Measurements from ENCODE around the gene PTPRM.
A peak's percentile ranks its signal among the peaks of the same experiment; 100 is the strongest.

The PTPRM gene

DNA sequence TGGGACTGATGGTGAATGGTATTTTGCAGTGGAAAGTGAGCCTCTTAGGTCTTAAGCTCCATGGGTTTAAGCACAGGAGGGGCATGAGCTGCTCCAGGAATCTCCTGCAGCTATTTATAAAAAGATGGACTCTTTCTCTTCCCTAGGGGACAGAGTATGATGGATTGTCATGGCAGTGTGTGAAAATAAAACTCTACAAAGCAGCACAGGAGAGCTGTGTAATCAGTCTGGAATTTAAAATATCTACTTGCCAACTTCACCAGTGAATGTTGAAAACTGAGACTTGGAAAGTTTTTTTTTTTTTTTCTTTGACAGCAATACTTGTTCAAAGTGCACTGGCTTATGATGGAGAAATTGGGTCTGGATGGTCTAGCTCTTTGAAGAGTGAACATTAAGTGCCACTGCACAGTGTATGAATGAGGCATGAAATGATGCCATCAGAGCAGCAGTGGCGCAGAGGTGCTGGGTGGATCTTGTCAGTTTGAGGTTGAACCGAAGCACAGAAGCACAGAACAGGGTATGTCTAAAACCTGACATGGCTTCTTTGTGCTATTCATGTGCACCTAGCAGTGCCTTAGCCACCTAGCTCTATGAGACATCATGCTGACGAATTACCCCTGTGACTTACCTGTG lies 245.4 kb downstream of the PTPRM start:
- DNase-seq, result peak; percentile 95

DNA sequence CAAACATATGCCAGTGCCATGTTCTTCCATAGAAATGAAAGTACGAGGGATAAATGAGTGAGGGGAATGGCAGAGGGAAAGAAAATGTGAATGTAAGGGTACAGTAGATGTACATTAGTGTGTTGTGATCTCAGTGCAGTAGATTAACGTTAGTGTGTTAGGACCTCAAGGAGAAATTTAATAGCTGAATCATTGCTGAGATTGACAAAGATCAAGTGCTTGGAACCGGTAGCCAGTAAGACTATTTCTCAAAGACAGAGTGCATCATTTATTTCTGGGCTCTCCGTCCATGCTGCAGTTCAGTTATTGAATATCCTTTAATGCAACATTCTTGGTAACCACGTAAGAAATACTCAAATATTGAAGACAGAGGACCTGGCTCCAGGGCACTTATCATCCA lies 246.0 kb downstream of the PTPRM start:
- DNase-seq, result no peak

DNA sequence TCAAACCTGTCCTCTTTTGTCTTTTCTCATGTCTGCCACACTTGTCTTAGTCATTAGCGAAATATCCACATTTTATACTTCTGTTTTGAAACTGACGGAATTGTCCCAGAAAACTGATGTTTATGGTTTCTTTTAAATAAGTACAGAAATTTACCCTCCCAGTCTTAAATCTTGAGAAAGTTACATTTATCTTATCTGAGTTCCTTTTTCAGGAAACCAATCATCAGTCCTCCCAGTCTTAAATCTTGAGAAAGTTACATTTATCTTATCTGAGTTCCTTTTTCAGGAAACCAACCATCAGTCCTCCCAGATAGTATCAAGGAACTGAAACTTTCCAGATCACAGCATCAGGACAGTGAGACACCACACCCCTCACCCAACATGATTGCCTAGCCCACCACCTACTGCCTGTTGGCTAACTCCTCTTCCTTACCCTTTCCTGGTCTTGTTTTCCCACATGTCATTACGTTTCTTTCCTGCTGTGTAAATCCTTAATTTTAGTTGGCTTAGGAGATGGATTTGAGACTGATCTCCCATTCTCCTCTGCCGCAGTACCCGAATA lies 247.7 kb downstream of the PTPRM start:
- DNase-seq, result no peak

DNA sequence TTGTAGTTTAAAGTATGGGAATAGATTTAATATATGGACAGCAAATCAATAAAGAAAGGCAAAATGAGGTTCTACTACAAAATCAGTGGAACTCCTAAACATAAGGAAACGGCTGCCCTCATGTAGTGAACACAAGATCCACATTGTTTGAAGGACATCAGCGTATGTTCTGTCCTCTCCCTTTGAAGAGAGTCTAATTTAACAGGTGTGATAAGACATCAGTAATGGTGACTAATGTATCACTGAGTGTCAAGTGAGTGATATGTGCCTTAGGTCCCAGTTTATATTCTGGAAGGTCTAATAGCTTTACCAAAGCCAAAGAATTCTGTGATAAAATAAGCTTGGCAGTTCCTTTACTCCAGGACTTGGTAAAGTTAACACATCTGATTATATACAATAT lies 248.7 kb downstream of the PTPRM start:
- no peak for DNase-seq

DNA sequence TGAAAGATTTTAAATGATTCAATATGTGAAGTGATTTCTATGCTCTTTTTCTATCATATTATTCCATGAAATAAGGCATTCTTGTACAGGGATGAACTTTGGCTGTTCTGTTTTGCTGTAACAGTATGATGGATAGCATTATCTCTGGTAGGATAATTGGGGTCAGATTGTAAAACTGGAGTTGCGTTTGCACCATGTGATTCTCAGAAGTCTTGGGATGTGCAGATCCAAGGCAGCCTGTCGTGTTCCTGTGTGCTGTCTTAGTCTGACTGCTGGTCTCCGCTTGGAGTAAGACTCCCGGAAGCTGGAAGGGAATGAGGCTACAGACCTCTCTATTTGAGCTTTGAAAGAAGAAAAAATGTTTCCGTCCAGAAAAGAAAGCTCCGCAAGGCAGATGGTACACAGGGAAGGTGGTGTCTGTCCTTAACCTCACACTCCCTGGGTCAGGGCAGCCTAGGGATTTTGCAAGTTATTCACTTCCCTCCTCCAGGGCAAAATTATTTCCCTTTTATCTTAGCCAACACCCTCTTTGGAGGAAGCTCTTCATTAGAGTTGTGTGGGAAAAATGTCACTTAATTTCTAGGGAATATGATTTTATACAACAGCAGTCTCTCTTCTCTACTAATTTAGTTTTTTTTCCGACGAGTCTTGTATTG lies 250.6 kb downstream of the PTPRM start:
- peak; percentile 24 for DNase-seq

DNA sequence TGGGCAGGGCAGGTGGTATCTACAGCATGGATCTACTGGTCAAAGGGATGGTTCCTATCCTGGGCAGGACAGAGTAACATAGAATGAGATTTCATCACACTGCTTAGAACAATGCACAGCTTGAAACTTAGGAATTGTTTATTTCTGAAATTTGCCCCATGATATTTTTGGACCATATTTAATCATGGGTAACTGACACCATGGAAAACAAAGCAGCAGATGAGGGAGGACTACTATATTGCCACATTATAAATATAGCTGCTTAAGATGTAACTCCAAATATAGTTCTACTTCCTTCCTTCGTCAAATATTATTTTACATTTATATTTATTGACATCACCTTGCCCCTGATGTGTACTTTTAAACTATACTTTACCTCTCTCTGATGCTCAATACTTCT lies 254.7 kb downstream of the PTPRM start:
- no peak for DNase-seq

DNA sequence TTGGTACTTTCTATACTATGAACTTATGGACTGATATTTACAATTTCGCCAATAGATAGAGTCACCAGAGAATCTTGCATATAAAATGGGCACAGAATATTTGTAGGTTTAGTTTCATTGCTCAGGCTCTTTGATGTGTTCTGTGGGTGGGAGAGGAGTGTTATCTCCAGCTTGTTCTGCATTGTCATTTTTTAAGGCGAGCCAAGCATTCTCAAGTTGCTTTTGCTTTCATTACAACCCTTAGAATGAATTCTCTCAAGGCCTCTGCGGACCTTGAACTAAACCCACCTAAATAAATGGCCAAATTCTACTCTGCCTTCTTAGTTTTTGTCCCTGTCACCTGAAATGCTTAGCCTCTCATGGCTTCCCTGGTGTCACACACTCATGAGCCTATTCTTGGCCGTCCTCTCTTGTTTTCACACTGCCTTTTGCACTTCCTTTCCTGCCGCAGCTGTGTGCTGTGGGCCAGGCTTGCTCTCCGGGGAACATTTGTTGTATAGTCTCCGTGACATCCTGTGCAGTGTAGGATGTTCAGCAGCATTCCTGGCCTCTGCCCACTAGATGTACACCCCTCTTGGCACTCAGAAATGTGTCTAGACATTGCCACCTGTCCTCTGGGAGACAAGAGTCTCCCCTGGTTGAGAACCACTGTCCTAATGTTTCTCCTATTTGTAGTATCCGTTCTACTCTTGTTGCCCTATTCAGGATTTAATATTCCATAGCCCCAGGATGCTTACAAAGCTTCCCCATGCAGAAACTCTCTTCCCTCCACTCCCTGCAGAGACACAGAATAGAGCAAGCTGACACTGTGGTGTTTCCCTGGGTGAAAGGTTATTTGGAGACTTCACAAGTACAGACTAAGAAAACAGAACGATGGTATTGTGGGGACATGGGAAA lies 255.6 kb downstream of the PTPRM start:
- DNase-seq, result no peak

DNA sequence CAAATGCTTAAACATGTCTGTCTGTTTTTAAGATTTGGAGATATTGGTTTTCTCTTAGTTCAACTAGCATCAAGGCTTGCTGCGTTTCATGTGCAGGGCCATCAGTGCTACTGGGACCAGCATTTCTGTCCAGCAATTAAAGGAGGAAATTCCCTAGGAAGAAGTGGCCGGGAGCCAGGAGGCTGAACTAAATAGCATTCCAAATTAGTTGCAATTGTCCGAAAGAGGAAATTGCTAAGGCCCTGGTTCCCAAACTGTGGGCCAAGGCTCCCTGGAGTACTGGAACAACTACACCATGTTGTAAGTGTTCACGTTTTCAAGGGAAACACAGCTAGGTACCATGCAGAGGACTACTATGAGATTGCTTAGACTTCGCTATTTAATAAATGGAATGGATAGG lies 257.9 kb downstream of the PTPRM start:
- DNase-seq, result no peak

DNA sequence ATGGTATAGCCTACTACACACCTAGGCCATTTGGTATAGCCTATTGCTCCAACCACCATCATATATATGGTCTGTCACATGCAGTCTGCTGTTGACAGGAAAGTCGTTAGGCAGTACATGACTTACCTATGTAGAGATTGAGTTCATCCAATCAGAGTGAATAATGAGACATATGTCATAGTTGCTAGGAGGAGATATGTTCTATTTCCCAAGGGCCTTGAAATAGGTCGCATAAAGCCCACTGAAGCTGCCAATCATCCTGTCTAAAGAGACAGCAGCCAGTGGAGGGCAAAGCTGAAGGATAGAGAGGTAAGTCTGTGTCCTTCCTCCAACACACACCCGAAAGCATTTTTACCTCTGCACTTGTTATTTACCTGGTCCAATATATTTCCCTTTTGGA lies 263.4 kb downstream of the PTPRM start:
- no peak for DNase-seq

DNA sequence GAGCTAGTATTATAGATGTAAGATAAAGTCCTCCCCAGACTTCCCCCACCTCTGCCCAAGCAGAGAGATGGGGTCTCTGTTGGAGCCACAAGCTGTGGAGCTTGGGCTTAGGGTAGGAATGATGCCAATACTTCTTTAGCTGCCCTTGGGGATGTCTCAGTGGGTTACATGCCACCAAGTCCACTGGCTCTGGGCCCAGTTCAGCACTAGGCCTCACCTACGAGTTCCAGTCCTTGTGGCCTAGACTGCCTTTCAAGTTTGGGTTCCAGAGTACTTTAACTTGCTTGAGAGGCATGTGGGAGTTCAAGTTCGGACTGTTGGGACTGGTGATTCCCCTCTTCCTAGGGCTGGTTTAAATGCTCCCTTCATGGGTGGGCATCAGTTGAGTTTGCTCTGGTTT lies 272.4 kb downstream of the PTPRM start:
- DNase-seq, result no peak

DNA sequence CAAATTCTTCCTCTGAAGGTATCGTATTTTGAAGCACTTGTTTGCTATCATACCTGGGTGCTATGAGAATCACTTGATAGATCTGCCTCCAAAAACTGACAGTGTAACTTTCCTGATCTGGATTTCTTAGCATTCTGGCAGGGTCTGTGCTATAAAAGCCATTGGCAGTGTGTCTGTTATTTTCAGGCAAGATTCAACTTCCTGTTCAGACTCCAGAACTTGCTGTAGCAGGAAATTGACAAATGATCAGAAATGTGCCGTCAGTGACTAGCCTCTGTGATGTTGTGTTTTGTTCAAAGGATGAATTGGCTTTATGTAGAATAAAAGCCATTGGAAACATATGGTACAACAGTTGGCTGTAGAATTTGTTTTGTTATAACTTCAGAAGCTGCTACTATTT lies 273.3 kb downstream of the PTPRM start:
- no peak for DNase-seq

DNA sequence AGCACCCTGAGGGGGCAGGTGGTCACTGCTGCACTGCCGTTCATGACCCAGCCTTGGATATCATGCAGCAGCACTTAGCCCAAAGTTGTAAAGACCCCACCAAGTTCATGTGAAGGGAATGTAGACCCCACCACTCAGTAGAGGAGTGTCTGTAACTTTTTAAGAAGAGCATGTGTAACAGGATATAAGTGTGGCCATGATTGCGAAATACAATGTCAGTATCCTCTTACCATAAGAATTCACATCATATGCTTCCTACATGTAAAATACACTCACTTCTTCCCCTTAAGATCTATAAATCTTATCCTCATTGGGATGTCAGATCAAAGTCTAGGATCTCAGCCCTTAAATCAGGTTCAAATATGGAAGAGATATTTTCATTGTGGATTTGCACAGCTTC lies 276.9 kb downstream of the PTPRM start:
- DNase-seq, result no peak

DNA sequence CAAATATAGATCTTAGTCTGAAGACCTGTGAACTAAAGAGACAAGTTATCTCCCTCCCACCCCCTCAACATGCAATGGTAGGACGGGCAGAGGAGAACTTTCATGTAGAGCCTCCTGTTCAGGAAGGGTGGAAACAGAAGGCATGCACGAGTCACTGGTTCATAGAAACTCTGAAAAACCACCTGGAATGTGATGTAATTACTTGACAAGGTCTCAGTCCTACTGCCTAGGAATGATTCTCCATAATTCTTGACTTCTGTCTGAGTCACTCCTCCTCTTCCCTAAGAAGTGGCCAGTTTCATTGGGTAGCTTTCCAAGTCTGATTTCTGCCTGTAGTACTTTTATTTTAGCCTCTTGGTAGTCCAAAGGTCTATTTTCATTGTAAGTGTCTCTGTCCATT lies 277.3 kb downstream of the PTPRM start:
- DNase-seq, result no peak

DNA sequence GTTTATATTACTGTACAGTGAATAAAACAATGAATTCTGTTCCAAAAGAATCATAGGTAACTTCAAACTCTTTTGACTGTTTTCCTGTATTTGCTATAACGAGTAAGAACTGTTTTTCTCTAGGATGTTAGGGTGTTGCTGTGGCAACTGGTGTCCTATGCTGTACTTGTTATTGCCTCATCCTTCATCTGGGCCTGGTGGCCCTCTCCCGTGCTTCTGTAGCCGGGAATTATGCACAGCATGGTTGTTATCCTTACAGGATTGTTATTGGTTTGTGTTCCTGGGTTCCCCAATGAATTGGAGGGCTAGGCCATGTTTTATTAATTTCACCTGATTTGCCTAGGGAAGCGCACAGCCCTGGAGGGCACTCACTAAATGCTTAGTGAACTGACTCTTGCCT lies 279.2 kb downstream of the PTPRM start:
- DNase-seq, result no peak

DNA sequence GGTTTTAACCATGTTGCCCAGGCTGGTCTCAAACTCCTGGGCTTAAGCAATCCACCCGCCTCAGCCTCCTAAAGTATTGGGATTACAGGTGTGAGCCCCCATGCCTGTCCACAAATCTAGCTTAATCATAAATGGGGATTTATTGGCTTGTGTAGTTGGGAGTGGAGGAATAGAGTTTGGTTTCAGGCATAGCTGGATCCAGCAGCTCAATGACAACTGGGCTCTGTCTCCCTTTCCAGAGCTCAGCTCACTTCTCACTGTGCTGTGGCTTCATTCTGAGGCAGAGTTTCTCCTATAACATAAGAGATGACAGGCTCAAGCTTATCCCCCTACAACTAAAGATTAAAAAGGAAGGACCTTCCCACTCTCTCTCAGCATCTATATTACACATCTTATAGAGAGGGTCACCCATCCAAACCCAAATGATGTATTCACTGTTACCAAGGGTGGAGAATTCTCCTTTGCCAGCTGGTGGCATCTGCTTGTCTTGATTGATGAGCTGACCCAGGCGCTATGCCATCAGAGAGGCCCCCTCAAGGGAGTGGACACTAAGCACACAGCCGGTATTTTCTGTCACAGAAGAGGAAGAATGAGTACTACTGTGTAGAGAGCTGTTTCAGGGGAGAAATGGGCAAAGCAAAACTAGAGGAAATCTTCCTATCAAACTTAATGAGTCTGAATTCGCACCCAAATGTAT lies 280.4 kb downstream of the PTPRM start:
- DNase-seq, result no peak

DNA sequence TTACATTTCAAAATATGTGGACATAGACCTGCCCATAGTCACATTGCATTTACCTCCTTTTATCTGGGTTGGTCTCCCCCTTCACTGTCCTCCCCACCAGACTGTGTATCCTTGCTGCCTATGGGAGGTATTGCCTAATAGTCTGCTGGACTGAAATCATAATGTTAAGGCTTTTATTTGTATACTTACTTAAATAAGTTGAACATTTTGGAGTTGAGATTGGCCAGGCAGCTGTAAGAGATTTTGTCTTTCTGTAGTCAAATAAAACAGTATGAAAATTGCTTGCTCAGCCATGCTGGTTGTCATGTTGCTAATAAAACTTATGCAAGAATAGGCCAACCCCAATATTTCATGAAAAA lies 280.9 kb downstream of the PTPRM start:
- DNase-seq, result no peak

DNA sequence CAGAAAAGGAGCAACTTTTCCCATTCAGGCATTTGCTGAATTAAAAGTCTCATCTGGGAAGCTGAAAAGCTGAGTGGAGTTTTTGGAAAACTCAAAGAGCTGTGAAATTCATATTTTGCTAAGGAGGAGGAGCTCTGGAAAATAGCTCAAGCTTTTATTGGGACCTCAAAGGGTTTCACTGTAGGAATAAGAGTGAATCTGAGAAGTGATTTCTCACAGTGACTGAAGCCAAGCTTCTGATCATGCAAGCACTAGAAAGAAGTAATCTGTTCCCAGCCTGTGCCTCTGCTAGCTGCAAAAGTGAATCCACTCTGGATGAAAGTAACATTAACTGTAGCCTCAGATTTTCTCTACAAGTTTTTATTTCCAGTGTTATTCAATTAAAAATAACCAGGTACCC lies 283.3 kb downstream of the PTPRM start:
- no peak for DNase-seq

DNA sequence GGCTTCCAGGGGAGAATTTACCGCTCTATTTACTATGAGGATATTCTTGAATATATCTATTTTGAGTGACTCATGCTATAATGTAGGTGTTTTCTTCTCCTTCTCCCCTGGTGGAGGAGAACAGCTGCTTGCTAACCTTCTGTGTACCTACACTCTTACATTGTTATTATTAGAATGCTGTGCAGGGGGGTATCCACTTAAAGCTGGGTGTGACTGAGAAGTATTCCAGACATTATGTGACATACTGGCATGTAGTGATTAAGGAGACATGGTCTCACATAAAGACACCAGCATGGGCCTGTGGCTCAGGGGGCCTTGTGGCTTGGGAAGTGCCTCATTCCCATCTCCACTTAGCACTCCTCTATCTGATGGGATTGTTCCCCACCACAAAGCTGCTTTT lies 287.9 kb downstream of the PTPRM start:
- no peak for DNase-seq

DNA sequence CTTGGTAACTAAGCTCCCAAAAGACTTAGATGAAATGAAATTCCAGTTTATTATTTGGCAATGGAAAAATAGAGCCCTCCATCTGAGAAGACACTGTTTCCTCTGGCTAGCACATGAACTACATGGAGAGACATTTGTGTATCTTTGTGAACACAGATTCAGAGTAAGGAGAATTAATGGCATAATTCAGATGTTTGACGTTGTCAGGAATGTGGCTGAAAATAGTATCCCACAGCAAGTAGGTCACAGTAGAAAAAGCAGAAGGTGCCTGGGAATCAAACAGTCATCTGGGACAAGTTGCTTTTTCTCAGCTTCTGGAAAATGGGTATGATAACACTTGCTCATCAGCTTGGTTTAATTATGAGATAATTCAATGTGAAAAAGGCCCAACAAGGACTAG lies 288.6 kb downstream of the PTPRM start:
- DNase-seq, result peak; percentile 29

DNA sequence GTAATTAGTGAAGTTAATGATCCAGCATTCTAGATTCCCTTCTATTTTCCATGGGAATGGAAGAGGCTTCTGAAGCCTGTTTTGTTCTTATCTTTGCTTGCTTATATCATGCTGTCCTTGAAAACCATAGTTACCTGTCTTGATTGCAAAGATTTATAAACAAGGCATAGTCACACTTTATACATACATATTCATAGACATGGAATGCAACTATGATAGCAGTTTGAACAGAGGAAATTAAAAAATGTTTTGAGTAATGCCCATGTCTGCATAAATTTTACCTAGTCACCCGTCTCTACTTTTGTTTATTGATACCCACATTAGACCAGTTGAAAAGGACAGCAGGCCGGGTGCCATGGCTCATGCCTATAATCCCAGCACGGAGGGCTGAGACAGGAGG lies 289.0 kb downstream of the PTPRM start:
- DNase-seq, result no peak

DNA sequence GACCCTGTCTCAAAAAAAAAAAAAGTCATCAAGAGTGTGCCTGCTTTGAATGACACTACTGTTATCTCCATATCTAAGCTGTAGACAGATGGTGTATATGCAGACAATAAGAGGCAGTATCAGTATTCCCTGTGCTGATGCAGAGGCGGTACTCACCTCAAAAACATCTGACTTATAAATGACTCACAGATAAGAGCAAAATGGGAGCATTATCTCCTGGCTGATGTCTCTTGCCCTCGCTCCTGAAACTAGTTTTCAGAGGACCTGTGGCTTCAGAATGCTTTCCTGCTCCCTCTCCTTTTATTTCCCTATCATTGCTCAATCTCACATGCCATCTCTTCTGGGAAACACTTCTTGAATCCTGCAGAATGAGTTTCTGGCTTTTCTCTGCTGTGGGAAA lies 289.6 kb downstream of the PTPRM start:
- DNase-seq, result no peak

DNA sequence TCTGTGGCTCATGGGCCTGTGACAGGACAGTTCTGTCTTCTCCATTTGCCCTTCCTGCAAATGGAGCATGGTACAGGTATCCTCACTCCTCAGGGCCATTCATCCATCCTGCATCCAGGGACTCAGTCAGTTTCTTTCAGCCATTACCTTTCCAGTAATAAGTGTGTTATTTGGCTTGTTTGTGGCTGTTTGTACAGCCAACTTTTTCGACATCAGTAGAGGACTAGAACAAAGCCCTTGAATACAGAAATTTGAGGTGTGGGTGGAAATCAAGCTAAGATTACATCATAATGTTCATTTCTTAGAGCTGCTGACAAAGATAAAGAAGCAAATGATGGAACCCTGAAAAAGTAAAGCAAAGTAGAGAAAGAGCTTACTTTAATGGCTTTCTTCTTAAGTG lies 290.4 kb downstream of the PTPRM start:
- DNase-seq, result no peak

DNA sequence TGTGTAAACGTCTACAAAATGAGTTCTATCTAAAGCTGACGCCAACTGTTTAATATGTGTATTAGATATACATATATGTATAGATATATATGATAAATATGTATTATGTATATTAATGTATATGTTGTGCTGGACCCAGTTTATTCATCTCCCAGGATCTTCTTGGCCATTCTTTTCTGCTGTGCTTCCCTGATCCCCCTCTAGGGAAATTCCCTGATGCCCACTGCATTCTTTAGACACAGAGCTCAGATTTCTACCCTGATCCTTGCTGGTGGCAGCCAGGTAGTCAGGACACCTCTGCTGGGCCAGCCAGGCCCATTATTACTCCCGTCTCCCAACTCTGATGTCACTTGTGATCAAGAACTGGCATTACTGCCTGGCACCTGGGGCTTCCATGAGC lies 292.0 kb downstream of the PTPRM start:
- DNase-seq, result no peak
